HG03520 (cell line): Measurements from ENCODE around the gene CEP152.

ENCODE experiments used
- ATAC-seq: cut with Tn5 transposase; IDR thresholded peaks from one replicate; pipeline ENCODE4 v1.9.1; 2021; ENCODE audit warnings: mild to moderate bottlenecking, moderate library complexity; ENCODE audit not compliant: unreplicated experiment

CEP152 gene

GRCh38 chr15:48705381-48705780, 105.5 kb downstream of the CEP152 start:
- no peak for ATAC-seq

- no peak for ATAC-seq
Observed at GRCh38 chr15:48703544-48703943, 107.3 kb downstream of the CEP152 start.

- no peak for ATAC-seq
Observed at GRCh38 chr15:48702569-48703236, 108.2 kb downstream of the CEP152 start.

- ATAC-seq, result no peak
Observed at GRCh38 chr15:48696627-48697312, 114.1 kb downstream of the CEP152 start.

GRCh38 chr15:48695827-48696573, 114.9 kb downstream of the CEP152 start:
- ATAC-seq, result no peak

- no peak for ATAC-seq
Observed at GRCh38 chr15:48695088-48695826, 115.6 kb downstream of the CEP152 start.

- ATAC-seq, result no peak
Observed at GRCh38 chr15:48693484-48693883, 117.4 kb downstream of the CEP152 start.

- ATAC-seq, result no peak
Observed at GRCh38 chr15:48688493-48688892, 122.4 kb downstream of the CEP152 start.
